GM12801 (cell line): ENCODE measurements around the gene TMEM181.

Source experiments
- TF ChIP-seq, protein P1 (sequence below): IDR thresholded peaks from one replicate; pipeline ENCODE4 v1.5.1; 2011; ENCODE audit warnings: control low read depth; ENCODE audit not compliant: insufficient read length; ENCODE audit errors: extremely low read depth

TMEM181 gene

GRCh38 chr6:158666628-158667359, 106.9 kb downstream of the TMEM181 start:
- TF ChIP-seq, protein P1, sequence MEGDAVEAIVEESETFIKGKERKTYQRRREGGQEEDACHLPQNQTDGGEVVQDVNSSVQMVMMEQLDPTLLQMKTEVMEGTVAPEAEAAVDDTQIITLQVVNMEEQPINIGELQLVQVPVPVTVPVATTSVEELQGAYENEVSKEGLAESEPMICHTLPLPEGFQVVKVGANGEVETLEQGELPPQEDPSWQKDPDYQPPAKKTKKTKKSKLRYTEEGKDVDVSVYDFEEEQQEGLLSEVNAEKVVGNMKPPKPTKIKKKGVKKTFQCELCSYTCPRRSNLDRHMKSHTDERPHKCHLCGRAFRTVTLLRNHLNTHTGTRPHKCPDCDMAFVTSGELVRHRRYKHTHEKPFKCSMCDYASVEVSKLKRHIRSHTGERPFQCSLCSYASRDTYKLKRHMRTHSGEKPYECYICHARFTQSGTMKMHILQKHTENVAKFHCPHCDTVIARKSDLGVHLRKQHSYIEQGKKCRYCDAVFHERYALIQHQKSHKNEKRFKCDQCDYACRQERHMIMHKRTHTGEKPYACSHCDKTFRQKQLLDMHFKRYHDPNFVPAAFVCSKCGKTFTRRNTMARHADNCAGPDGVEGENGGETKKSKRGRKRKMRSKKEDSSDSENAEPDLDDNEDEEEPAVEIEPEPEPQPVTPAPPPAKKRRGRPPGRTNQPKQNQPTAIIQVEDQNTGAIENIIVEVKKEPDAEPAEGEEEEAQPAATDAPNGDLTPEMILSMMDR: no peak

DNA sequence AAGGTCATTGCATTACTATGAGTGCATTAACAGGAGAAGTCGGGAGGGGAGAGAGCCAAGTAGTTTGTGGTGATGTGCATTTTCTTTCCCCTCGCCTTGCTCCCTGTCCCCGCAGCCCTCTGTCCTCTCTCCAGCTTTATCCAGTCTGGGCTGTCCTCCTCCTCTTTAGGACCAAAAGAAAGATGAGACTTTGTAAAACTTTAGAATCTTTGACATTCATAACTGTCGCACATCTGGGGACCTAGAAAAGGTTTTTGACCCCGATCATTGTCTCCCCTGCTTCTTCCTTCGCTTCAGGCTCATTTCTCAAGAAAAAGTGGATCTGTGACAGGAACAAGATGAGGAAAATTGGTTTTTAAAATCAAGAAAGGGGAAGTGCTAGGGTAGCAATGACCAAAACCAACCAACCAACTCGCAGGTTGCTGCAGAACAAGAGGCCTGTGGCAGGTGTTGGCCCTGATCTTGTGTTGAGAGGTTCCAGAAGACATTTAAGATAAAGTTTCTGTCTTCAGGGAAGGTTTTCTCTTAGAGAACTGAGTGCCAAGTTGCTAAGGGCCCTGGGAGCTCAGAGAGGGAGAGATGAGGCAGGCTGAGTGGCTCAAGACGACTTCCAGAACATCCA, 107.6 kb downstream of the TMEM181 start:
- TF ChIP-seq, protein P1: no peak

DNA sequence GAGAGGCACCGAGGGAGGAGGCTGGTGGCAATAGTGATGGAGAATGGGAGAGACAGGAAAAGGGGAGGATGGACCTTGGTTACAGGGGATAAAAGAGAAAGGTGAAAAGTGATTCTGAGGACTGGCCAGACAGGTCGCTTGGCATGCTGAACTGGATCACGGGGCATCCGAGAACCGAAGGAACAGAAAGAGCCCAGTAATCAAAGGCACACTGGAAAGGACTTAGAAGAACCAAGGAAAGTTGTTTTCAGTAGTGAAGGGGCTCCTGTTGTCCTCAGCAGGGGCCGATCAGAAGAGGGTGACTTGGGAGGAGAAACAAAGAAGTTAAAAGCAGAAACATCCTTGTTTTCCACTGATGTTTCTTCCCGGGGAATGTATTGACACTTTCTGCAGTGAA, 108.8 kb downstream of the TMEM181 start:
- TF ChIP-seq, protein P1: no peak

GRCh38 chr6:158669145-158670035, 109.5 kb downstream of the TMEM181 start:
- TF ChIP-seq, protein P1: no peak

GRCh38 chr6:158672726-158673125, 112.8 kb downstream of the TMEM181 start:
- TF ChIP-seq, protein P1: no peak

- TF ChIP-seq, protein P1: no peak
Measured at GRCh38 chr6:158674342-158675131, 114.6 kb downstream of the TMEM181 start.
